NCI-H510A (cell line): ENCODE data around the gene KRTAP5-5.
"Not testable (repeated sequence)": the region's sequence is repeated elsewhere in the genome, so short reads cannot be mapped to it uniquely, and the experiment has no call there.

Source experiments
- DNase-seq: peaks from one replicate; lab custom pipeline; 2025; lab: John Stamatoyannopoulos, UW

The KRTAP5-5 gene

DNA sequence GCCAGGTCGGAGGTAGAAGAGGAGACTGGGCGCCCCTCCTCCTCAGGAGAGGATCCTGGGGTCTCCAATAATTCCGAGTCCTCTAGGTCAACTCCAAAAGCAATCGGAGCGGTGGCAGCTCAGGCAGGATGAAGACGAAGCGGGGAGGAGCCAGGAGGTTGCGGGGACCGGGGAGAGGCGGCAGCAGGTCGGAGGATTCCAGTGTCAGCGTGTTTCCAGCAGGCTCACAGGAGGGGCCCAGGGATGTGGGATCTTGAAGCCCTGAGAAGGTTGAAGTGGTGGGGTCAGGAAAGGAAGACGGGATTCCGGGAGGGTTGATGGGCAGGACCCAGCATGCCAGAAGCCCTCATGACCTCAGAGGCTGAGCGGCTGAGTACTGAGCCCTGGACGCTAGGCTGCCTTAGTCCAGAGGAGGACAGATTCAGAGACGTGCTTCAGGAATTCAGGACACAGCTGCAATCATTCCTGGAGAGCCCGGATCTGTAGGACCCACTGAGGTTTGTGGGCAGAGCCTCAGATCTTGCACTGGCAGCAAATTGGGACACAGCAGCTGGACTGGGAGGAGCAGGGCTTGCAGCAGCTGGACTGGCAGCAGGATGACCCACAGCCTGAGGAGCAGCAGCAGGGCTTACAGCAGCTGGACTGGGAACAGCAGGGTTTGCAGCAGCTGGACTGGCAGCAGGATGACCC is 22.3 kb upstream of the KRTAP5-5 start:
- not testable (repeated sequence) for DNase-seq

DNA sequence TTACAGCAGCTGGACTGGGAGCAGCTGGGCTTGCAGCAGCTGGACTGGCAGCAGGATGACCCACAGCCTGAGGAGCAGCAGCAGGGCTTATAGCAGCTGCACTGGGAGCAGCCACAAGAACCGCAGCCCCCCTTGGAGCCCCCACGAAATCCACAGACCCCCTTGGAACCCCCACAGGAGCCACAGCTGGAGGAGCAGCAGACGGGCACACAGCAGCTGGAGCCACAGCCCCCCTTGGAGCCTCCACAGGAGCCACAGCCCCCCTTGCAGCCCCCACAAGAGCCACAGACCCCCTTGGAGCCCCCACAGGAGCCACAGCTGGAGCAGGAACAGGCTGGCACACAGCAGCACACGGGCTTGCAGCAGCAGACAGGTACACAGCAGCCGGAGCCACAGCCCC is 21.7 kb upstream of the KRTAP5-5 start:
- not testable (repeated sequence) for DNase-seq

DNA sequence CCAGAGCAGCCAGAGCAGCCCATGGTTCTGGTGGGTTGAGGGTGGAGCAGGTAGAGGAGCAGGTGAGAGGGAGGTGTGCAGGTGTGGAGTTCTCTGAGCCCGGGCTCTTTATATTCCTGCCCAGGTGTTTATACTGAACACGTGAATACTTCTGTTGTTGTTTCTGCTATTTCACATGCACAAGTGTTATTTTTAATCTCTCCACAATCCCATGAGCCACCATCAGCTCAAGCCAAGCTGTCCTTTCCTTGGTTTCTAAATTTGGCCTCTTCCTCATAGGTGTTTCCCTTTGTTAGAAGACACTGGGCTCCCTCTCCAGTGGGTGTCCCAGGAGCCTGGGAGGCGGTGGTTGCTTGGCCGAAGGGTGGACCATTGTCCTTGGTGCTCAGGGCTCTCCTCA is 21.2 kb upstream of the KRTAP5-5 start, which contains the start of gene KRTAP5-3:
Gene KRTAP5-3, minus strand, starts transcription at position 101 of the 400 bp plus-strand sequence. Its CDS starts 78 bp downstream, at position 23.
- DNase-seq: no peak

DNA sequence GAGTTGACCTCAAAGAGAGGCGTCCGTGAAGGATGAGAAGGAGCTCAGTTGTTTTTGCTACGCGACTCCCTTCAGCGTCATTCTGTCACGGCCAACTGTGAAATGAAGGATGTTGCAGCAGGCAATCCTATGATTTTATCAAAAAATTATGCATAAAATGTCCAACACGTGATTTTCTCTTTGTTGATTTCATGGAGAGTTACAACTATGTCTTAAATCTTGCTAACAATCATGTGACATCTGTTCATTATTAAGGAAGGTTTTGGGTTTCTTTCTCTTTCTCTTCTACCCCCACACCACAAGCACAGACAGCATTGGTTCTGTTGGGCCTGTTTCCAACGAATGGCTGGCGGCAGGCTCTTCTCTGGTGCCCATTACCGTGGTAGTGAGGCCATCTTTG is 11.3 kb upstream of the KRTAP5-5 start:
- no peak for DNase-seq

DNA sequence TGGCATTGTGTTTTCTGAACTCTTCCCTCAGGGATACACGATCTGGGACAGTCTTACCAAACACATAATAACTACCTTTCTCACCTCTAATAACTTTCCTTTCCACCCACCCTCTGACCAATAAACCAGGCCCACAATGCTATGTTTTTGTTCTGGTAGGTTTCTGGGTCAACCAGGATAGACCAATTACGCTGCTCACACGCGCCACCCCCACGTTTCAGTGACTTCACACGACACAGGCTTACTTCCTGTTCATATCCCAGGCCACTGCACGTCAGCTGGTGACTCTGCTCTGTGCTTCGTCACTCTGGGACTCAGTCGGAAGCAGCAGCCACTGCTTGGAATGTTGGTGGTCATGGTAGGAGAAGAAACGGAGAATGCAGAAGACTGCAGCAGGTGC is 10.1 kb upstream of the KRTAP5-5 start:
- no peak for DNase-seq

DNA sequence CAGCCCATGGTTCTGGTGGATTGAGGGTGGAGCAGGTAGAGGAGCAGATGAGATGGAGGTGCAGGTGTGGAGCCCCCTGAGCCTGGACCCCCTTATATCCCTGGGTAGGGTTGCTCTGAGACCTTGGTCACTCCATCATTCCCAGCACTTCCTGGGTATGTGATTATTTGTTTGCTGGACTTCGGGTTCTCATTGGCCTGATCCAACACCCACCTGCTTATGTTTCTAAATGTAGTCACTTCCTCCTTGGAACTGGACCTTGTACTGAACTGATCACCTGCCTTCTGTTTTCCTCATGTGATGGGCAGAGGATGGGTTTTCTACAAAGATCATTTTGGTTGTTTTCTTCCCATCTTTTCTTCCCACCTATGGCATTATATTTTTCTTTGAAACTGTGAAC is 7.5 kb upstream of the KRTAP5-5 start, which contains the start of gene KRTAP5-4:
Gene KRTAP5-4, minus strand, starts transcription at position 53 of the 400 bp plus-strand sequence. Its CDS starts 45 bp downstream, at position 8.
- DNase-seq: no peak

DNA sequence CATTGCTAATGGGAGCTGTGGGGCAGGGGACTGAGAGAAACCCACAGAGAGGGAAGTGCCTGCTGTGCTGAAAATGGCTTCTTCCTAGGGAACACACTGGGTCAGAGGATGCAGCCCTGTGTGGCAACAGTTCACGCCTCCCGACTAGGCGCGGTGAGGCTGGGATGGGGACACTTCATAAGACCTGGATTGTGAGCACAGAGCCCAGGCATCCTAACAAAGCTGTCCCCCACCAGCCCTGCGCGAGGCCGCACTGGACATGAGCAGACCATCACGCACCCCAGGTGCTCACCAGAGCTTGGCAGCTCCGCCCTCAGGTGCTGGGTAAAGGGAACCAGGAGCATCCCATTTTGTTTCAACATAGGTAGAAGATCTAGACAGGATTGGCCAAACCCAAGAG is 5.9 kb upstream of the KRTAP5-5 start:
- DNase-seq: no peak

DNA sequence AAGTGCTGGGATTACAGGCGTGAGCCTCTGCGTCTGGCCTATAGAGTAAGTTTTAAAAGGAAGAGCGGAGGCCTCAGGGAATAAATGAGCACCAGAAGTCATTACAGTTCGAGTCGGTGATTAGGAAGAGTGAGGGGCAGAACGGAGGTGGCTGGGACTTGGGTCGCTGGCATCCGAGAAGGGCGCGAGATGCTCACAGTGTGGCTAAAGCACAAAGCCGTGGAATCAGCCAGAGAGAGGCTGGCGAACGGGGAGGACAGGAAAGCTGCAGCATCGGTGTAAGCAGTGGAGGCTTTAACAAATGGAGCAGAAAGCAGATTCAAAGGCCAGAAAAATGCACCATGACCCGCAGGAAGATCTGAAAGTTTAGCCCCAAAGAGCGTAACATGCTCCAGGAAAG is 5.0 kb upstream of the KRTAP5-5 start:
- DNase-seq: no peak

DNA sequence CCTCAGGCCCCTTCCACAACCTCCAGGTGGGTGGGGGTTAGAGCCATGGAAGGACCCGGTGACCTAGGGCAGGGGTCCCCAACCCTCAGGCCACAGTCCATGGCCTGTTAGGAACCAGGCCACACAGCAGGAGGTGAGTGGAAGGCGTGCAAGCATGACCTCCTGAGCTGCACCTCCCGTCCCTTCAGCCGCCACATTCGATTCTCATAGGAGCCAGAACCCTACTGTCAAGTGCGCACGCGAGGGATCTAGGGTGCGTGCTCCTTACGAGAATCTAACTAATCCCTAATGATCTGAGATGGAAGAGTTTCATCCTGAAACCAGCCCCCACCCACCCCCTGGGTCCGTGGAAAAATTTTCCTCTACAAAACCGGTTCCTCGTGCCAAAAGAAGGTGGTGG is 4.0 kb upstream of the KRTAP5-5 start:
- no peak for DNase-seq

DNA sequence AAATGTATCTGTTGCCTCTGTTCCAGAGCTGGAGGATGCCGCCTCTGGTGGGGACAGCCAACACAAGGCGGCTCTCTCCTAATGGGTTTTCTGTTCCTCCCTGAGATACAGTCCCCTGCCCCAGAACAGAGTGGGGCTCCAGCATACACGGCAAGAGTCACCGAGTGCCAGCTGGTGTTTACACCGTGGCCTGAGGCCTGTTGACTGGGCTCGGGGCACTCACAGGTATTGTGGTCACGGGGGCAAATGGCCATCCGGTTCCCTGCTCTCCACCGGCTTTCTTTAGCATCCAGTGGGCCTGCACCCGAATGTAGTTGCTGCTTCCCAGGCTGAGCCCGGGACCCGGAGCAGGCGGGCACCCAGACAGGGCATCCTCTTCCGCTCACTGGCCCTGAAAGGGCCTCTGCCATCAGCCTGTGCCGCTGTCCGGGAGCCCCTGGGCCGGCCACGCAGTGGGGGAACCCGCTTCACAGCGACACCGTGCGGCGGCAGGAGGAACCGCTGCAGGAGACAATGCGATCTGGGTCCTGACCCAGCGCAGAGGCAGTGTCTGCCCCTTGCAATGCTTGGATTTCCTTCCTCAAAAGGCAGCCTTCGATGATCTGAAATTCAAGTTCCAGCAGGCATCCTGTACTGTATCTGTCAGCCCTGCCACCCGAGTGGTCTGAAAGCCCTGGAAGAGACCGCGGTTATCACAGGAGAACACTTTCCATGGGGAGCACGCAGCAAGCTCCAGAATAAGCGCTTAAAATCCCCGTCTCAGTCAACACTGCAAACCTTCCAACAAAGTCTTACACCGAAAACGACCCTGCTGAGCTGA is 859 bp upstream of the KRTAP5-5 start:
- DNase-seq: no peak

DNA sequence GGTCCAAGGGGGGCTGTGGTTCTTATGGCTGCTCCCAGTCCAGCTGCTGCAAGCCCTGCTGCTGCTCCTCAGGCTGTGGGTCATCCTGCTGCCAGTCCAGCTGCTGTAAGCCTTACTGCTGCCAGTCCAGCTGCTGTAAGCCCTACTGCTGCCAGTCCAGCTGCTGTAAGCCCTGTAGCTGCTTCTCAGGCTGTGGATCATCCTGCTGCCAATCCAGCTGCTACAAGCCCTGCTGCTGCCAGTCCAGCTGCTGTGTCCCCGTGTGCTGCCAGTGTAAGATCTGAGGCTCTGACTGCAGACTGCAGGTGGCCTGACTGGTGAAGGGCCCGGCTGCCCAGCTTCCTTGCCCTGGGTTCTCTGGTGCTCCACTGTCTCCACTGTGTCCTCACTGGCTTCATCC is 696 bp downstream of the KRTAP5-5 start:
- DNase-seq: no peak

DNA sequence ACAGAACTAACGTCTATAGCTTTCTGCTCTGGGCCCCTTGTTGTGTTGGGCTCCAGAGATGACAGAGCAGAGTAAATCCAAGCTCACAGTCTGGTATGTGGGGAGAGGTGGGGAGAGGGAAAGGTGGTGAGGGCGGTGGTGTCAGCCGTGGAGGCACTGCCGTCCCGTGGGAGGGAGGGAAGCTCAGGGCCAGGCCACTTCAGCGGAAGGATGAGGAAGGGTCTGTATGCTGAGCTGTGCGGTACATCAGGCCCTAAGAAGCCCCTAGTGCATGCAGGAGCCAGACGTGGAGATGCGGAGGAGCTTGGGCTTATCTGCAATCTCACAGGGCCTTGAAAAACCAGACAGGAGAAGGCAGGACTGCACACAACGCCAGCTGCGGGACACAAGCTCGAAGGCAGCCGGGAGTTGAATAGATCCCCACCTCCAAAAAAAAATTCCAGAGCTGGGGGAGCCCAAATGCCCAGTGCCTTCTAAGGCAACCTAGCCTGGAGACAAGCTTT is 1.5 kb downstream of the KRTAP5-5 start:
- no peak for DNase-seq

DNA sequence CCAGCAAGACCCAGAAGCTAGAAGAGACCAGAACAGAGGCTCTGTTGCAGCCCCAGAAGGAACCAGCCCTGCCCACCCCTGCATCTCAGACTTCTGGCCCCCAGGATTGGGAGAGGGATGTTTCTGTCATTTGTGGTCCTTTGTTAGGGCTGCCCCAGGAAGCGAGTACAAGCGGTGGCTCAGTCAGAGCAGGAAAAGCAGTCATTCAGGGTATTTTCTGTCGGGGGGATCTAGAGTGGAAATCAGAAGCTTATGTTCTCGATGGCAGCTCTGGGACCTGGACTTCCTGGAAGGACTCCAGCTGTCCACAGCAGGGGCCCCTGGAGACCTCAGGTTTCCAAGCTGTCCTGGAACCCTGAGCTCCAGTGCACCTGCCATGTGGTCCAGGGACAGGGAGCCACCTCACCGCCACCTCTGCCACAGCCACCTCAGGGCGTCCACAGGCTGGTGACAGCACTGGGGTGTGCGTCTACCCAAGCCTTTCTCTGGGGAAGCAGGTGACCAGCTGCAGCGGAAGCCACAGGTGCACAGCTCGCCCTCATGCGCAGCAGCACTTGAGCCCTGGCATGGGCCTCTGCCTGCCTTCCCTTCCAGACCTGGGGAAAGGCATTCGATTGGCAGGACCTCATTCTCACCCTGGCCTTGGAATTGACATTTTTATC is 2.6 kb downstream of the KRTAP5-5 start:
- no peak for DNase-seq

DNA sequence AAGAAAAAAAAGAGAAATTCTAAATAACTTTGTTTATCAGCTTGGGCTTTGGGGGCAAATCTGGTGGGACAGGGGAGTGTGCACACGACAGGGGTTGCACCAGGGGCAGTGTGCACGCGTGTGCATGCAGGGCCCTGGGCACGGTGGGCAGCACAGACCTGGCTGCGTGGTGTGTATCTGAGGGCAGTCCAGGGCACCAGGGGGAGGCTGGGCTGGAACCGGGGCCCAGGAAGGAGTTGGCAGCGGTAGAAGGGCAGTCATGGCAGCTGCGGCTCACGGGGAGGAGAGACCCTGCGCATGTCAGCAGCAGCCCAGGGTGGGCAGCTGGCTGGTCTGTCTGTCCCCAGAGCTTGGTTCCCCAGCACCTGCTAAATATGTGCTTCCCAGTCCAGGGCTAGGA is 4.3 kb downstream of the KRTAP5-5 start:
- no peak for DNase-seq

DNA sequence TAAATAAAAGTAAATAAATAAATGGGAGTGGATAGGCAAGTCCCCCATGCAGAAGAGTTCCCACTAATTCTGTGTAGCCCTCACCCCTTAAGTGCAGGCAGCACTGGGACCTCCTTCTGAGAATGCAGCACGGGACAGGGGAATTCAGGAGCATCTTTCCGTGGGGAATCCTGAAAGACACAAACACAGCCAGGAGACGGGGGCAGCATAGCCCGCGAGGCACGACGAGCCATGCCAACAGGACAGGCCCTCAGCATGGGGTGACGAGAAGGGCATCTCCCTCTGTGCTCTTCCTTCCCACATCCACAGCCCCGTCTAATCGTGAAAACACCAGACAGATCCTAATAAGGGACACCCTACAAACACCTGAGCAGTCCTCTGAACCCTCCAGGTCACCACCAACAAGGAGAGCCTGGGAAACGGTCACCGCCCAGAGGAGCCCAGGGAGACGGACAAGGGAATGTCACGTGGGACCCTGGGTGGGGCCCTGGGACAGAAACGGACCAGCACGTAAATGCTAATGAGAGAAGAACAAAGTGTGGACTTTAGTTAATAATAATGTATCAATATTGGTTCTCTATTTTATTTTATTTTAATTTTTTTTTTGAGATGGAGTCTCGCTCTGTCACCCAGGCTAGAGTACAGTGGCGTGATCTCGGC is 6.8 kb downstream of the KRTAP5-5 start:
- no peak for DNase-seq

DNA sequence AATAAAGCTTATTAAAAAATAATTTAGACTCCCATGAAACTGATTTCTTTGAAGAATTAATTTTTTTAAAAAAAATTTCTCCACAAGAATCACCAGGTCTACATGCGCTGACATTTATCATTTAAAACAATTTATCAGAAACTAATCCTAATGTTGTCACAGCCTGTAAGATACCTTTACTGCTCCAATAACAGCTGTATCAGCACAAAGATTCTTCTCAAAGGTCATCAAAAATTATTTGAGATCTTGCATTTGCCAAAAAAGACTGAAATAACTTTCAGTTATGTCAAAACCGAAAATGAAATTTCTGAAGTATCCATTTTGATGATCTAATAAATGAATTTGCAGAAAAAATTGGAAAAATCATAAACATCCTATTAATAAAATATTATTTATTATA is 8.1 kb downstream of the KRTAP5-5 start:
- DNase-seq: no peak

DNA sequence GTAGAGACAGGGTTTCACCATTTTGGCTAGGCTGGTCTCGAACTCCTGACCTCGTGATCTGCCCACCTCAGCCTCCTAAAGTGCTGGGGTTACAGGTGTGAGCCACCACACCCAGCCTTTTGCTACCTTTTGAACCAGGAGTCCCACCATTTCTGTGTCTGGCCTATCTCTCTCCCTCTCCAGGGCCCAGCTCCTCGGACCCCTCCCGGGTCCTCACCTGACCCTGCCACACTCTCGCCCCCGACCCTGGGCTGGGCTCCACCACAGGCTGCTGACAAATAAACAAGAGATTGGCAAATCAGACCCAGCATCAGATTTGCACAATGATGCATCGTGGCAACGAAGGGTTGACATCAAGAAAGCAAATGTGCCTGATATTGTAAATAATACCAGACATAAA is 8.8 kb downstream of the KRTAP5-5 start:
- no peak for DNase-seq

DNA sequence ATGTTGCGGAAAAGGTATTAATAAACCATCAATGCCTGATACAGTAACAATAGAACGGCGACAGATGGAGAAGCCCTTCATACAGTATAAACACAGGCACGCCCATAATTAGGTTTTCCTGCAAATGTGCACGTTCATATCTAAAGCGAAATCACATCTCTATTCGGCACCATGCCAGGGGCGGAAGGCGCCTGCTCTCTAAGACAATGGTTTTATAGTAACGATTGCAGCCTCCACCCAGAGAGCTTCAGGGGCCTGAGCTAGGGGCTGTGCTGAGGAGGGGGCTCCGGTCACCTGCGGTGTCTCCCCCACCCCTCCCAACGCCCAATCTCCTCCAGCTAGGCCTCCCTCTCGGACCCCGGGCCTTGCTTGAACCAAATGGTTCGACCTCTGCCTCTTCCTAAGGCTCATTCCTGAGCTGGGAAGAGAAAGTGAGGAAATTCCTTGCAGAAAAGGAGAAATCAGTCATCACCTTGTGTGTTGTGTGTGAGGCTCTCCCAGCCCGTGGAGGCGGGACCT is 9.6 kb downstream of the KRTAP5-5 start:
- no peak for DNase-seq

DNA sequence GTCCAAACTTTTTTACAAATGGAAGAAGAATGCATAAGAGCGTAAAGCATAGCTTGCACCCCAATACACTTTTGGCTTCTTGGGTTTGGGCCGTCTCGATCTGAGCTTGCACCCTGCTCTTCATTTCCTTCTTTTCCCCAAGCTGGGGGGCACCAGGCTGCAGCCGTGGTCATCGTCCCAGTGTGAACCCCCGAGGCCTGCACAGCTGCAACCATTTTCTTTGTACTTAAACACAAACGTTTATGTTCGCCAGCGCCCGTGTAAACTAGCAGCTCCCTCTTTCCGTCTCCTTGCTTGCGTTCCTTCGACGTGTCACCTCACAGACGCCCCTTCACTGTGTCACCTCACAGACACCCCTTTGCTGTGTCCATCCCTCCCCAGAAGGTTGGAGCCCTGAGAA is 10.1 kb downstream of the KRTAP5-5 start:
- DNase-seq: no peak

DNA sequence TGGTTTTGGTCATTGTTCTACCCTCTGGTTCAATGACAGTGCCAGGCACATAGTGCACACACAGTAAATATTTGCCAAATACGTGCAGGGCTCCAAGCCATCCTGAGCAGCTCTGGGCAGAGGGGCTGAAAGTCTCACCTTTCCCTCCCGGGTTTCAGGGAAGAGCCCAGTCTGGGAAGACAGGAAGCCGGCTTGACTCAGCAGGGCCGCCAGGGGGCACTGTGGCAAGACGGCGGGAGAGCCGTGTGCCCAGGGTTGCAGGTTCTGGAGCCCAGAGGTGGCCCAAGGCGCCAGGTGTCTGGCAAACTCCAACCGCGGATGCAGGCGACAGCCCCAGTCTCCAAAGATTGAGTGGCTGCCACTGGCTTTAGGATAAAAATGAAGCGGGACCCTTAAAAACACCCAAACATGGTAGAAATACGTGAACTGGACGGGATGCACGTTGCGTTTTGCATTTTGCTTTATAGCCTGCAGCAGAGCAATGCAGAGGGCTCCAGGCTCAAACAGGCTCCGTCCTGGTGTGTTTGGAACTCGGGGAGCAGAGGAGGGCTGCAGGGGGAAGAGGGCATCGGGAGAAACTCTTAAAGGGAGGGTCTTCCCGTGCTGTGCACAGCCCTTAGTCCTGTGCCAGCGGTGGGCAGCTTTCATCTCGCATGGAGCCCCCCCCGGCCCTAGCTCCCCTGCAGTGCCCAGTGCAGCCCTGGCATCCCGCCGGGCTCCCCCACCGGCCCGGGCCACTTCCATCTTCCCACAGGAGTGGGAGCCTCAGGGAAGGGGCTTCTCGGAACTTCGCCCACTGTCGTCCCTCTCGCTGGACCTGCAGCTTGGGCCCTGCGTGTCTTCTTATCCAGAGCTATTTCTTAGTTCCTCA is 10.7 kb downstream of the KRTAP5-5 start:
- no peak for DNase-seq

DNA sequence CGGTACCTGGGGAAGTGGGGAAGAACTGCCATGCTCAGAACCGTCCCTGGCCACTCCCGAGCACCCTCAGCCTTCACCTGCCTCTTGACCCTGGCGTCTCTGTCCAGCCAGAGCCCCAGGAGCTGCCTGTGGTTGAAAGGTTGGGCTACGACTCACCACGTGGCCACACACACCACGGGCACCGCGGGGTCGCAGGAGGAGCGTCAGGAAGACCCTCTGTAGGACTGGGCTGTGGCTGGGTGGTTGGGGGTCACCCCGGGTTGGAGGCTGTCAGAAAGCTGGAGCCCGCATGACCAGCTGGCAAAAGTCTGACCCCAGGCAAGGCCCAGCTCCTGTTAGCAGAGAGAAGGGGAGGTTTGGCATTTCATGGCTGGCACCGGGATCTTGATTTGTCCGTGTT is 11.5 kb downstream of the KRTAP5-5 start:
- no peak for DNase-seq
